Adipose tissue (tissue), 3 donors: Measurements from ENCODE around the gene ATXN1. TPM values are rescaled to one million over a fixed set of nuclear protein-coding genes. Genes with fewer than 3 reads are reported as not detected.
"Not testable (repeated sequence)": the region's sequence is repeated elsewhere in the genome, so short reads cannot be mapped to it uniquely, and the experiment has no call there.

Experiments used
- H3K27ac ChIP-seq: one replicate; pipeline ENCODE4 v1.5.1; 2013; ENCODE audit warnings: low read depth, low read length
- WGBS, 3 donors: extraction: QIAGEN DNeasy Blood & Tissue Kit; methylation state at CpG; one replicate each; pipeline ENCODE4 v1.1.7; 2013; 5-methylcytosine and 5-hydroxymethylcytosine counted together
- polyA plus RNA-seq, 3 donors: library from polyadenylated mRNA; stranded (reverse); fragments of 200-250 nt; gene quantifications; one replicate each; pipeline ENCODE4 v1.2.3, GENCODE V29; 2013
- donor health status: healthy with polysubstance abuse.
- donor health status: Bipolar disorder and iron deficiency.
- donor health status: healthy.

The ATXN1 gene
- polyA plus RNA-seq, 3 donors, result 2.6 to 7.2 (median 6.8) TPM

GRCh38 chr6:16649241-16649640 is 112.0 kb downstream of the ATXN1 start:
- no peak overlapping the region for H3K27ac ChIP-seq
- 67 to 85% (median 70%) methylated on average over 2 of the region's 2 CpGs for WGBS, 3 donors

- H3K27ac ChIP-seq, result no peak overlapping the region
- 91 to 98% (median 96%) methylated on average over 5 of the region's 5 CpGs for WGBS, 3 donors
Observed at GRCh38 chr6:16648003-16648402, 113.3 kb downstream of the ATXN1 start.

DNA sequence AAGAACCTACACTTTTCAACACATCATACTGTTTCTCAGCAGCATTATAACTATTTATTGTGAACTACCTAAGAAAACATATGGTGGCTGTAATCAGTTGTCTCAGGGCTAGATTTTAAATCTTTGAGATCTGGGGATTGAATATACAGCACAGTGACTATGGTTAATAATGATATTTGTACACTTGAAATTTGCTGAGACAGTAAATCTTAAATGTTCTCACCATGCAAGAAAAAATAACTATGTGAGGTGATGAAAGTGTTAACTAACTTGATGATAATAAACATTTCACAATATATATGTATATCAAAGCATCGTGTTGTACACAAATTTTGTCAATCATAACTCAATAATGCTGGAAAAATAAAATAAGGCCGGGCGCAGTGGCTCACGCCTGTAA is 113.8 kb downstream of the ATXN1 start:
- 89 to 94% (median 92%) methylated on average over 4 of the region's 4 CpGs for WGBS, 3 donors
- H3K27ac ChIP-seq, result no peak overlapping the region

DNA sequence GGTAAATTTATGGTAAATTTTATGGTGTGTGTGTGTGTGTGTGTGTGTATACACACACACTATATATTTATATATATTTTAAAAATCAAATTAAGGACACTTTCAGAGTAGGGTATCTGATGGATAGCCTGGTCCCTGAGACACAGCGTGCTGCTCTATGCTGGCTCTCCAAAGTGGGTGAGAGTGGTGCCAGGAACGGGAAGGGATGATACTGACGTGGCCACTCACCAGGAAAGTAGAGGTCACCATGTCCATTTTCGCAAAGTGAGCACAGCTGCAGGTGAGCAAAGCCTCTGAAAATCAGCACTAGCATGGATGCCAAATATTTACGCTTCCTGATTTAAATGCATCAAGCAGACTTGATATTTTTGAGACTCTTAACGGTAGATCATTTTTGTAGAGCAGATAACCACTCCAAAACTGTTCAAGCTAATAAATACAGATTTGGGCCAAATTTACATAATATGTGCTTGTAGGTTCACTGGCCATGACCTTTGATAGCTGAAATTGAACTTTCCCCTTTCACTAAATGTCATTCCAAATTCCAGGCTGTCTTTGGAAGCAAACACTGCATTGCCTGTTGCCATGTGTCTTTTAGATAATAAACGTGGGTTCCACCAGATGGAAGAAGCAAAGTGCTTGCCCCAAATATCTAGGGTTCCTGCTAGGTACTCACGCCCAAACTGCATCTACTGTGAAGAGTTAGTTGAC is 116.6 kb downstream of the ATXN1 start:
- 87 to 92% (median 91%) methylated on average over 8 of the region's 8 CpGs for WGBS, 3 donors
- no peak overlapping the region for H3K27ac ChIP-seq

GRCh38 chr6:16639684-16640480 is 121.4 kb downstream of the ATXN1 start:
- WGBS, 3 donors, result 94 to 95% (median 94%) methylated on average over 10 of the region's 10 CpGs
- H3K27ac ChIP-seq, result no peak overlapping the region

- WGBS, 3 donors, result 78 to 96% (median 79%) methylated on average over 5 of the region's 5 CpGs
Observed at GRCh38 chr6:16637635-16638034, 123.6 kb downstream of the ATXN1 start.

DNA sequence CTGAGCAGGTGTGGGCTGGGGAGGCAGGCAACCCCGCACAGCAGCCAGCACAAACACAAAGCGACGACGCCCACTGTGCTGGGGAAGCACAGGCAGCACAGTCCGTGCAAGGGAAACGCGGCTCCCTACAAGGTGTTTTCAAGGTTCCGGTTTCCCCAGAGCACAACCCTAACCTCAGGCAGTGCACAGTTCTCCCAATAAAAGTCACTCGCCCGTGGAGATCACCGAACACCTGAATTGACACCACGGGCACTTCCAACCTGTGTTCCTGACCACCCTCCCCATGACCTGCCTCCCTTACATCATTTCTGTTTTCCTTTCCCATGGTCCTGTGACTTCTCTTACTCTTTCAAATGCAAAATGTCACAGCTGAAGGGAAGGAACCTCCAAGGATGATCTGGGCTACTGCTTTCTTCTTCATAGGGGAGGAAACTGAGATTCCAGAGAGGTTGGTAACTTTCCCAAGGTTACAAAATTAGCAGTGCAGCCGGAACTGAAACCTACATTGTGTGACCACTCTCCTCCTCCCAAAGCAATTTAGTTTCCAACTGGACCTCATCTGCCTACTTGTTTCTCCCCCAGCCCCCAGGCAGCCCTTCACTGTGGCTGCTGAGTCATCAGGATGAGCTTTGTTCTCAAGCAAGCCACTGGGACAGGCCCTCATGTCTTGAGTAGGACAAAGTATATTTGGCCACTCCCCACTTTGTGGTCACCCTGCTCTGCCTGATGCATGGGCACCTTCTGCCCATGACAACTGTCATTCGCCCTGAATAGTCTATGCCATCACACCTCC is 125.3 kb downstream of the ATXN1 start:
- 76 to 91% (median 77%) methylated on average over 13 to 14 of the region's 14 CpGs for WGBS, 3 donors

More at GRCh38 chr6:16637635-16638034, 123.6 kb downstream of the ATXN1 start:
- no peak overlapping the region for H3K27ac ChIP-seq

GRCh38 chr6:16635291-16635809 is 125.9 kb downstream of the ATXN1 start:
- 90 to 95% (median 93%) methylated on average over 4 of the region's 4 CpGs for WGBS, 3 donors
- no peak overlapping the region for H3K27ac ChIP-seq

More for the DNA sequence above, 125.3 kb downstream of the ATXN1 start:
- no peak overlapping the region for H3K27ac ChIP-seq

DNA sequence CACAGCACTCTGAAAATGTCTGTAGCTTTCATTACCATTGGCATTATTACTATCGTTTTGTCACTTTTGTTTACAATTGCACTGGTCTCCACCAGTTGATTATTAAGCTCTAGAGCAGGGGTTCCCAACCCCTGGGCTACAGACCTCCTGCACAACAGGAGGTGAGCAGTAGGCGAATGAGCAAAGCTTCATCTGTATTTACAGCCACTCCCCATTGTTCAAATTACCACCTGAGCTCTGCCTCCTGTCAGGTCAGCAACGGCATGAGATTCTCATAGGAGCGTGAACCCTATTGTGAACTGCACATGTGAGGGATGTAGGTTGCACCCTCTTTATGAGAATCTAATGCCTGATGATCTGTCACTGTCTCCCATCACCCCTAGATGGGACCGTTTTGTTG is 126.4 kb downstream of the ATXN1 start:
- no peak overlapping the region for H3K27ac ChIP-seq
- 81 to 92% (median 91%) methylated on average over 5 of the region's 5 CpGs for WGBS, 3 donors

GRCh38 chr6:16633961-16634360 is 127.3 kb downstream of the ATXN1 start:
- WGBS, 3 donors, result 91 to 94% (median 93%) methylated on average over 1 of the region's 1 CpG
- H3K27ac ChIP-seq, result no peak overlapping the region

GRCh38 chr6:16633465-16633864 is 127.8 kb downstream of the ATXN1 start:
- 82 to 97% (median 86%) methylated on average over 5 of the region's 5 CpGs for WGBS, 3 donors
- H3K27ac ChIP-seq, result no peak overlapping the region

- H3K27ac ChIP-seq, result no peak overlapping the region
- WGBS, 3 donors, result 77 to 91% (median 80%) methylated on average over 4 of the region's 4 CpGs
Observed at GRCh38 chr6:16632101-16632500, 129.2 kb downstream of the ATXN1 start.

DNA sequence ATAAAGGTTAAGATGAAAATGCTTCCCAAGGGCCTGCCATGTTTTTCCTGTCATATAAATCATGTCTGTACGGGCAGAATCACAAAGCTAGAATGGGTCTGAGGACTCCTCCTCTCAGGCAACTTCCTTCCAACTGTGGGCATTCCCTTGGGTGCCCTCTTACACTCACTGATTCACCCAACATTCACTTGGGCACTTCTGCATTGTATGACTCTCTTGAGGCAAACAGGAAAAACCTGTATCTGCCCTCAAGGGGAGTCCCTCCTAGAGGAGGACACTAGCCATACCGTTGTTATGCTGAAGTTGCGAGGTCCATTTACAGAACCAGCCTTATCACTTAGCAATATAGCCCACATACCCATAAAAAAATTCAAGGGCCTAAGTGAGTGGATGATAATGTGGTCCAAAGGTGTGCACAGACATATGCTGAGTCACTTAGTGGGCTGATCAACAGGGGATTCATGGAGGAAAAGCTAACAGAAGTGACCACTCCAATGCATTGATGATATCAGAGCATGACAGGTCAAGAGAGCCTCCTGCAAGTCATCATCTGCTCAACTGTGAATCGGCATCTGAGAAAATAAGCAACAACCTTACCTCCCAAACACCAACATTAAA is 131.1 kb downstream of the ATXN1 start:
- 78 to 87% (median 85%) methylated on average over 4 of the region's 4 CpGs for WGBS, 3 donors
- H3K27ac ChIP-seq, result no peak overlapping the region

GRCh38 chr6:16628580-16628979 is 132.7 kb downstream of the ATXN1 start:
- not testable (repeated sequence) for H3K27ac ChIP-seq
- WGBS, 3 donors, result 96 to 97% (median 97%) methylated on average over 1 of the region's 1 CpG

- WGBS, 3 donors, result 78 to 86% (median 84%) methylated on average over 2 of the region's 2 CpGs
- H3K27ac ChIP-seq, result no peak overlapping the region
Observed at GRCh38 chr6:16626650-16627049, 134.6 kb downstream of the ATXN1 start.

DNA sequence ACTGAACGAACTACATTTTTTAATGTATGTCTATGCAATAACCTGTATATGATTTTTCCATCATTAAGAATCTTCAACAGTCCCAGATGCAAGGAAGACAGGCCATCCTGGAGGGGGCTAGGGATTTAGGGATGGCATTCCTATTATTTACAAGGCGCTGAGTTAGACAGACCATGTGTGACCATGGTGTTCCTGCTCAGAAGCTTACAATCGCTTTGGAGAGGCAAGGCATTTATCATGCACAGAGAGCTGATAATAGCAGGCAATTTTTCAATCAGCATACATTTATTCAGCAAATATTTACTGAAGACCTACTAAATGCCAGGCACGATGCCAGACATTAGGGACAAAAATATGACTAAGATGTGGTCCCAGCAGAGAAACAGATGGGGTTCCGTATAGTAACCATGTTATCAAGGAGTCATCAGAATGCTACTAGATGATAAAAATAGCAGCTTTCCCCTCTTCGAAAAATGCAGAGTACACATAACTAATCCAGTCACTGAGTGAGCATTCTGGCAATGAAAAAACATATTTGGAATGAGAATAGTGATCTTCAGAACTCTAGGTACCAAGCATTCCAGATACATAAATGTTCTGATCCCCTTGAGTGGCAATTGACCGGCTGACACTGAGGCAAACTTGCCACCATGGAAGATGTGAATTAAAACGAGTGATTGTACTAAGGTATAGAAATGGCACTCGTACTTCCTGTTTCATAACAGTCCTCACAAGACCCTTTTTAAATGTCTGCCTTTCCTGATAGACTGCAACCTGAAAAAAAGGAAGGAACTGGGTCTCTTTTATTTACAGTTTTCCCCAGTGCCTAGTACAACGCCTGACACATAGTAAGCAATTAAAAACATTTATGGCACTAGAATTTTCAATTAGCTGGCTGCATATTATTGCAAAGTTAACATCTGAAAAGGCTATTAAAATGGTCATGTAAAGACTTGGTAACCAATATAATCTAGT is 135.7 kb downstream of the ATXN1 start:
- H3K27ac ChIP-seq, result no peak overlapping the region
- 70 to 72% (median 72%) methylated on average over 10 of the region's 10 CpGs for WGBS, 3 donors

DNA sequence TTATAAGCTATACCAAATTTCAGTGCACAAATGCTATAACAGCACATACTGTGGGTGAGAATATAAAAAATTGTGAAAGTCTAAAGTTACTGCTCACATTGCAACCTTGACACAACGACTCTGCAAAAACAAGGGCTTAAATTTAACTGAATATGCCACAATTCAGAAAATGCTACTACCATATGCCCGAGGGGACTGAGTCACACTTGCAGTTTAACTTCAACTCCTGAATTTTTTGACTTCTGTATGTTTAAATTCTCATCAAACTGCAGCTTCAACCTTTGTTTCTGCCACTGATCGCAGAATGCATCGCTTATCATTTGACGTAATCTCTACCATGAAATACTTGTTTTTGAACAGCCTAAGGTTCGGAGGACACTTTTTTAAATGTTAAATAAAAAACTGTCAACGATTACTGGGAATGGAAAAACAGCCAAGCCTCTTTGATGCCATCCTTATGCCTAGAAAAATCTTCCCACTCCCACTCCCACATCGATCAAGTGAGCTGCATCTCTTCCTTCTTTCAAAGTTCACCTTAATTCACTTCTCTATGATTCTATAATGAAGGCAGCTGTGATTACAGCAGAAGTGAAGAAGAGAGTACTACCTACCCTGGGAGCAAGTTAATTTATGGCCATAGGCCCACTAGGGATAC is 136.5 kb downstream of the ATXN1 start:
- 86 to 90% (median 88%) methylated on average over 8 of the region's 8 CpGs for WGBS, 3 donors
- no peak overlapping the region for H3K27ac ChIP-seq
